ENCODE measurements around the gene WAC. TPM values are rescaled to one million over a fixed set of nuclear protein-coding genes. Genes with fewer than 3 reads are reported as not detected.
A peak's percentile ranks its signal among the peaks of the same experiment; 100 is the strongest.

The WAC gene
- total RNA-seq, 3 donors from 2014 or later (not counting 1 experiment from before 2014, with no cell fraction given): 225 to 245 (median 226) TPM

DNA sequence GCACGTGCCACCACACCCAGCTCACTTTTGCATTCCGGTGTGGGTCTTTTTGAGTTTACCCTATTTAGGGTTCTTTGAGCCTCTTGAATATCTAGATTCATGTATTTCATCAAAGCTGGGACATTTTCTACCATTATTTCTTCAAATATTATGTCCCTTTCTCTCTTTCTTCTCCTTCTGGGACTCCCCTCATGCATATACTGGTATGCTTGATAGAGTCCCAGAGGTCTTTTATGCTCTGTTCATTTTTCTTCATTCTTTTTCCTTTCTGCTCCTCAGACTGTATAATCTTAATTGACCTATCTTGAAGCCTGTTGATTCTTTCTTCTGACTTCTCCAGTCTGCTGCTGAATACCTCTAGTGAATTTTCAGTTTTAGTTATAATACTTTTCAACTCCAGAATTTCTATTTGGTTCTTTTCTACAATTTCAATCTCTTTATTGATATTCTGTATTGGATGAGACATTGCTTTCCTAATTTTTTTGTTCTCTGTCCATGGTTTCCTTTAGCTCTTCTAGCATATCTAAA is 9.1 kb upstream of the WAC start:
- Histone ChIP-seq H3K4me1 (ENCODE audit: control insufficient read depth, insufficient read depth, low read length) (no peaks in the 10 kb centered on the region), H3K27me3 (ENCODE audit: control insufficient read depth, insufficient read depth, low read length) (no peaks in the 10 kb centered on the region), H3K4me3 (ENCODE audit: low read length) (no peak overlapping the region), H3K27ac (ENCODE audit: low read length) (no peak overlapping the region), H3K36me3 (ENCODE audit: control insufficient read depth, insufficient read depth, low read length) (peaks cover 19% of the 10 kb centered on the region), H3K9me3 (ENCODE audit: control insufficient read depth, insufficient read depth, low read length) (peaks cover 3% of the 10 kb centered on the region)
- TF ChIP-seq, protein P1, sequence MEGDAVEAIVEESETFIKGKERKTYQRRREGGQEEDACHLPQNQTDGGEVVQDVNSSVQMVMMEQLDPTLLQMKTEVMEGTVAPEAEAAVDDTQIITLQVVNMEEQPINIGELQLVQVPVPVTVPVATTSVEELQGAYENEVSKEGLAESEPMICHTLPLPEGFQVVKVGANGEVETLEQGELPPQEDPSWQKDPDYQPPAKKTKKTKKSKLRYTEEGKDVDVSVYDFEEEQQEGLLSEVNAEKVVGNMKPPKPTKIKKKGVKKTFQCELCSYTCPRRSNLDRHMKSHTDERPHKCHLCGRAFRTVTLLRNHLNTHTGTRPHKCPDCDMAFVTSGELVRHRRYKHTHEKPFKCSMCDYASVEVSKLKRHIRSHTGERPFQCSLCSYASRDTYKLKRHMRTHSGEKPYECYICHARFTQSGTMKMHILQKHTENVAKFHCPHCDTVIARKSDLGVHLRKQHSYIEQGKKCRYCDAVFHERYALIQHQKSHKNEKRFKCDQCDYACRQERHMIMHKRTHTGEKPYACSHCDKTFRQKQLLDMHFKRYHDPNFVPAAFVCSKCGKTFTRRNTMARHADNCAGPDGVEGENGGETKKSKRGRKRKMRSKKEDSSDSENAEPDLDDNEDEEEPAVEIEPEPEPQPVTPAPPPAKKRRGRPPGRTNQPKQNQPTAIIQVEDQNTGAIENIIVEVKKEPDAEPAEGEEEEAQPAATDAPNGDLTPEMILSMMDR (IDR thresholded peaks at IDR 0.05): no peak
- H3K4me1 Mint-ChIP-seq: peaks cover 6 to 21% of the 10 kb centered on the region in 2 donors
- no peak overlapping the region for H3K4me3 Mint-ChIP-seq
- H3K36me3 Mint-ChIP-seq: peaks cover 19% of the 10 kb centered on the region
- no peak for DNase-seq
- no peak for ATAC-seq
- H3K9me3 Mint-ChIP-seq: peaks cover 2 to 8% of the 10 kb centered on the region in 2 donors
- intact Hi-C loops (cut with micrococcal nuclease): no loop called here
- no peak overlapping the region for H3K27ac Mint-ChIP-seq
- WGBS (ENCODE audit: insufficient coverage): 100% methylated on average over 2 of the region's 2 CpGs
- no peaks in the 10 kb centered on the region for H3K27me3 Mint-ChIP-seq (ENCODE audit: low read depth in 2 of 2)

DNA sequence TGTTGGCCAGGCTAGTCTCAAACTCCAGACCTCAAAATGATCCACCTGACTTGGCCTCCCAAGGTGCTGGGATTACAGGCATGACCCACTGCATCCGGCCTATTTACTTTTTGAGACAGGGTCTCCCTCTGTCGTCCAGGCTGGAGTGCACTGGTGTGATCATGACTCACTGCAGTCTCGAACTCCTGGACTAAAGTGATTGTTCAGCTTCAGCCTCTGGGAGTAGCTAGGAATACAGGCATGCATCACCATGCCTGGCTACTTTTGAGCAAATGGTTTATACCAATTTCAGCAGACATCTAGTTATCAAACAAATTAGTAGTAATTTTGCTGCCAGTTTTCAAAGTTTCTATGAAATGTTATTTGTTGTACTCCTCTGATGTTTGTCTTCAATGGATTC is 2.2 kb upstream of the WAC start:
- Mint-ChIP-seq H3K36me3 (no peaks in the 10 kb centered on the region), H3K27me3 (ENCODE audit: low read depth in 2 of 2) (no peaks in the 10 kb centered on the region), H3K9me3 (no peaks in the 10 kb centered on the region), H3K4me3 (peak overlapping the region; percentile 100), H3K4me1 (peaks cover 49 to 80% of the 10 kb centered on the region in 2 donors), H3K27ac (peak overlapping the region; percentile 100)
- Histone ChIP-seq H3K36me3 (ENCODE audit: control insufficient read depth, insufficient read depth, low read length) (peaks cover 15% of the 10 kb centered on the region), H3K9me3 (ENCODE audit: control insufficient read depth, insufficient read depth, low read length) (no peaks in the 10 kb centered on the region), H3K4me3 (ENCODE audit: low read length) (no peak overlapping the region), H3K27me3 (ENCODE audit: control insufficient read depth, insufficient read depth, low read length) (no peaks in the 10 kb centered on the region), H3K27ac (ENCODE audit: low read length) (no peak overlapping the region), H3K4me1 (ENCODE audit: control insufficient read depth, insufficient read depth, low read length) (peaks cover 14% of the 10 kb centered on the region)
- DNase-seq: no peak
- intact Hi-C loops (cut with micrococcal nuclease): loop anchor here (5.0 to 10.0 kb wide), 4 partner anchors 1288 to 1997 kb away; partner anchors contain the start of genes ABI1, ACBD5 and MASTL
- ATAC-seq: no peak
- TF ChIP-seq, protein P1 (IDR thresholded peaks at IDR 0.05): no peak
- WGBS (ENCODE audit: insufficient coverage): 87% methylated on average over 3 of the region's 3 CpGs

DNA sequence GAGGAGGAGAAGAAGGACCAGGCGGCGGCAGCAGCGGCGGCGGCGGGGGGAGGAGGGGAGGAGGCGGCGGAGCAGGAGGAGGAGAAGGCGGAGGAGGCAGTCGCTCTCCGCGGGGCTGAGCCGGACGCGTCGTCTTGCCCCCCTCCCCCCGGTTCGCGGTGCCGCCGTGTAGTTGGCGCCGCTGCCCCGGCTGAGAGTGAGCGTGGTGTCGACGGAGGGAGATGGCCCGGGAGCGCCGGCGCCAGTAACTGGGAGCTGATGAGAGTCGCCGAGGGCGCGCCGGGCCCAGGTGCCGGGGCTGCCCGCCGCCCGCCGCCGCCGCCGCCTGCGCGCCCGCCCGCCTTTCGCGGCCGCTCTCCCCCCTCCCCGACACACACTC is 257 bp downstream of the WAC start:
- peak overlapping the region; percentile 100 for H3K27ac Mint-ChIP-seq
- H3K27ac ChIP-seq (ENCODE audit: low read length): peak overlapping the region; percentile 97
- ATAC-seq (peak in 1 of 3 donors; percentile 3), DNase-seq (no peak)
- peak overlapping the region; percentile 83 for H3K4me3 ChIP-seq (ENCODE audit: low read length)
- peaks cover 17% of the 10 kb centered on the region for H3K36me3 Mint-ChIP-seq
- peak overlapping the region; percentile 100 for H3K4me3 Mint-ChIP-seq
- WGBS (ENCODE audit: insufficient coverage): 0% methylated on average over 51 of the region's 52 CpGs
- H3K27me3 ChIP-seq (ENCODE audit: control insufficient read depth, insufficient read depth, low read length): no peaks in the 10 kb centered on the region
- peaks cover 36% of the 10 kb centered on the region for H3K36me3 ChIP-seq (ENCODE audit: control insufficient read depth, insufficient read depth, low read length)
- peaks cover 21% of the 10 kb centered on the region for H3K4me1 ChIP-seq (ENCODE audit: control insufficient read depth, insufficient read depth, low read length)
- TF ChIP-seq, protein P1 (IDR thresholded peaks at IDR 0.05): no peak
- peaks cover 60 to 81% of the 10 kb centered on the region in 2 donors for H3K4me1 Mint-ChIP-seq
- H3K9me3 Mint-ChIP-seq: no peaks in the 10 kb centered on the region
- intact Hi-C loops (cut with micrococcal nuclease): loop anchor here (5.0 to 10.0 kb wide), 4 partner anchors 1291 to 1994 kb away; partner anchors contain the start of genes ABI1, ACBD5 and MASTL
- H3K27me3 Mint-ChIP-seq (ENCODE audit: low read depth in 2 of 2): no peaks in the 10 kb centered on the region
- H3K9me3 ChIP-seq (ENCODE audit: control insufficient read depth, insufficient read depth, low read length): no peaks in the 10 kb centered on the region

All from natural killer cell (primary cell).